Thyroid gland (tissue), 4 donors: ENCODE measurements around the gene UBE2R2. TPM values are rescaled to one million over a fixed set of nuclear protein-coding genes. Genes with fewer than 3 reads are reported as not detected.
A peak's percentile ranks its signal among the peaks of the same experiment; 100 is the strongest.
"Not testable (repeated sequence)": the region's sequence is repeated elsewhere in the genome, so short reads cannot be mapped to it uniquely, and the experiment has no call there.

ENCODE experiments used
- DNase-seq, 2 donors: peaks; one replicate each; pipeline ENCODE4 v3.0.0-alpha.2; 2019
- H3K27ac ChIP-seq, 3 donors: fragments of 200-600 bp; sonication (generic); 1 replicate in 2 of 3; 2 replicates in 1 of 3; pipeline ENCODE4 v1.5.1; 2016 to 2019; ENCODE audit warnings: mild to moderate bottlenecking in 1 of 3, moderate library complexity in 1 of 3
- H3K27me3 ChIP-seq: fragments of 200-600 bp; sonication (generic); one replicate; pipeline ENCODE4 v1.5.1; 2019
- H3K36me3 ChIP-seq, 2 donors: fragments of 200-600 bp; sonication (generic); one replicate each; pipeline ENCODE4 v1.5.1; 2016 to 2019
- H3K4me1 ChIP-seq, 2 donors: fragments of 200-600 bp; sonication (generic); one replicate each; pipeline ENCODE4 v1.5.1; 2017 to 2019
- H3K4me3 ChIP-seq, 3 donors: fragments of 200-600 bp; sonication (generic); replicated peaks in 1 of 3; 1 replicate in 2 of 3; 2 replicates in 1 of 3; pipeline ENCODE4 v1.5.1; 2016; ENCODE audit warnings: mild to moderate bottlenecking in 1 of 3
- H3K9me3 ChIP-seq: fragments of 200-600 bp; sonication (generic); one replicate; pipeline ENCODE4 v1.5.1; 2017
- CTCF ChIP-seq, 6 experiments: fragments of 200-600 bp in 3 of 6; fragments of 450-650 bp in 3 of 6; sonication (generic) in 3 of 6; IDR thresholded peaks; one replicate each; pipeline ENCODE4 v1.5.1; 2016 to 2019; ENCODE audit warnings: antibody characterized with exemption in 6 of 6, mild to moderate bottlenecking in 2 of 6, inconsistent platforms in 1 of 6, moderate library complexity in 1 of 6
- POLR2A ChIP-seq, 2 donors: fragments of 450-650 bp; IDR thresholded peaks; one replicate each; pipeline ENCODE4 v1.6.1; 2017; ENCODE audit warnings: antibody characterized with exemption in 2 of 2, mild to moderate bottlenecking in 2 of 2, moderate library complexity in 1 of 2
- WGBS, 2 donors: methylation state at CpG; one replicate each; pipeline ENCODE4 v1.1.5; 2017; 5-methylcytosine and 5-hydroxymethylcytosine counted together
- intact Hi-C: fragments of 100-400 bp; cut with DNase I; formaldehyde crosslinking; loops from one replicate; pipeline ENCODE4 v1.15.1; 2023
- total RNA-seq, 4 donors: library from RNA; depleted of rRNA; stranded (reverse); fragments of >200 nt; gene quantifications; one replicate each; pipeline ENCODE4 v1.2.3, GENCODE V29; 2016

UBE2R2 gene
- total RNA-seq, 4 donors from 2014 or later: 22.8 to 31.4 (median 25.8) TPM

GRCh38 chr9:33808979-33809322, 8.0 kb upstream of the UBE2R2 start:
- H3K4me3 ChIP-seq, H3K36me3 ChIP-seq, H3K27ac ChIP-seq, H3K9me3 ChIP-seq, DNase-seq, H3K27me3 ChIP-seq, intact Hi-C loops, H3K4me1 ChIP-seq: not testable (repeated sequence)
- 72 to 78% methylated on average over 1 of the region's 1 CpG for WGBS, 2 donors

- Histone ChIP-seq H3K27me3 (no peaks in the 10 kb centered on the region), H3K9me3 (no peaks in the 10 kb centered on the region), H3K36me3 (no peaks in the 10 kb centered on the region), H3K4me1 (peaks cover 5 to 7% of the 10 kb centered on the region in 2 donors), H3K27ac (no peak overlapping the region), H3K4me3 (no peak overlapping the region)
- TF ChIP-seq POLR2A (IDR thresholded peaks at IDR 0.05): no peak
- TF ChIP-seq CTCF (IDR thresholded peaks at IDR 0.05): no peak
- 96 to 100% methylated on average over 1 of the region's 1 CpG for WGBS, 2 donors
- intact Hi-C loops: no loop called here
- no peak for DNase-seq
These were observed 7.5 kb upstream of the UBE2R2 start for GRCh38 chr9:33809506-33809905.

- Histone ChIP-seq H3K27me3 (no peaks in the 10 kb centered on the region), H3K4me1 (peaks cover 10 to 15% of the 10 kb centered on the region in 2 donors), H3K36me3 (no peaks in the 10 kb centered on the region), H3K4me3 (no peak overlapping the region), H3K9me3 (no peaks in the 10 kb centered on the region), H3K27ac (peak overlapping the region in 1 of 3 donors; percentile 39)
- TF ChIP-seq CTCF (IDR thresholded peaks at IDR 0.05): peak in 5 of 6 experiments; percentile 50 to 79 (median 60)
- TF ChIP-seq POLR2A (IDR thresholded peaks at IDR 0.05): no peak
- 67 to 72% methylated on average over 8 of the region's 8 CpGs for WGBS, 2 donors
- intact Hi-C loops: loop anchor here (5.0 to 10.0 kb wide), 3 partner anchors 38 to 261 kb away; partner anchors contain the start of gene UBAP2
- no peak for DNase-seq
These were observed 3.0 kb upstream of the UBE2R2 start for GRCh38 chr9:33813712-33814641.

GRCh38 chr9:33815781-33816180, 1.2 kb upstream of the UBE2R2 start:
- WGBS, 2 donors: 91 to 96% methylated on average over 7 of the region's 7 CpGs
- no peak for DNase-seq
- TF ChIP-seq CTCF (IDR thresholded peaks at IDR 0.05) (no peak), POLR2A (IDR thresholded peaks at IDR 0.05) (no peak)
- Histone ChIP-seq H3K27me3 (no peaks in the 10 kb centered on the region), H3K4me3 (no peak overlapping the region), H3K27ac (peak overlapping the region in 2 of 3 donors; percentile 97 to 99), H3K4me1 (peaks cover 26 to 33% of the 10 kb centered on the region in 2 donors), H3K36me3 (no peaks in the 10 kb centered on the region), H3K9me3 (no peaks in the 10 kb centered on the region)
- intact Hi-C loops: loop anchor here (10.0 kb wide), 2 partner anchors 229 to 259 kb away; partner anchors contain the start of gene UBAP2

- Histone ChIP-seq H3K36me3 (no peaks in the 10 kb centered on the region), H3K27me3 (no peaks in the 10 kb centered on the region), H3K4me1 (peaks cover 28 to 33% of the 10 kb centered on the region in 2 donors), H3K4me3 (peak overlapping the region; percentile 58 to 90 (median 62)), H3K9me3 (no peaks in the 10 kb centered on the region), H3K27ac (peak overlapping the region; percentile 97 to 99 (median 97))
- intact Hi-C loops: loop anchor here (10.0 kb wide), 2 partner anchors 227 to 257 kb away; partner anchors contain the start of gene UBAP2
- DNase-seq: peak; percentile 55 to 63
- 0% methylated on average over 15 to 25 of the region's 81 CpGs for WGBS, 2 donors
- TF ChIP-seq CTCF (IDR thresholded peaks at IDR 0.05) (peak in 3 of 6 experiments; percentile 18 to 29 (median 24)), POLR2A (IDR thresholded peaks at IDR 0.05) (peak in 1 of 2 donors; percentile 36)
These were observed 587 bp downstream of the UBE2R2 start for GRCh38 chr9:33817327-33818166.
